ENCODE data around the gene ATP5F1E. TPM values are rescaled to one million over a fixed set of nuclear protein-coding genes. Genes with fewer than 3 reads are reported as not detected.

ATP5F1E gene
- total RNA-seq, 1 experiment from 2014 or later, result 181 TPM

DNA sequence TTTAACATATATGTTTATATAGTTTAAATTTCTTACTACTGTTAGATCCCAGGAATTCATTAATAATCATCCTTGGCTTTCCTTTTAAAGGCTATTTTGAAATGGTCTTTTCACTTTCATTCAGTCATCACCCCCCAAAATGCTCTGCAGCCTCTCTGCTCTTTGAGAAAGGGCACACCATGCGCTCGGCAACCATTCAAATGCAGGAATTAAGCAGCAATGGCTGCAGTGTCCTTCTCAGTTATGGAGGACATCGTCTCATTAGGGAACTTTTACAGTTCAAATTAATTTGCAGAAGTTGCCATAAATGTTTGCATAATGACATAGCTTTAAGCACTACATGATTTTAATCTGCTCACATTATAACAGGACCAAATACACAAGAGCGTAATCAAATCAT lies 6.6 kb downstream of the ATP5F1E start:
- no peak for DNase-seq
- no peaks in the 10 kb centered on the region for H3K27me3 Mint-ChIP-seq (ENCODE audit: insufficient read depth, unreplicated experiment)
- no peak overlapping the region for H3K4me3 Mint-ChIP-seq (ENCODE audit: unreplicated experiment)
- H3K4me3 ChIP-seq (ENCODE audit: low read depth, low read length), result no peak overlapping the region
- H3K27ac Mint-ChIP-seq (ENCODE audit: unreplicated experiment), result no peak overlapping the region
- TF ChIP-seq, protein P1, sequence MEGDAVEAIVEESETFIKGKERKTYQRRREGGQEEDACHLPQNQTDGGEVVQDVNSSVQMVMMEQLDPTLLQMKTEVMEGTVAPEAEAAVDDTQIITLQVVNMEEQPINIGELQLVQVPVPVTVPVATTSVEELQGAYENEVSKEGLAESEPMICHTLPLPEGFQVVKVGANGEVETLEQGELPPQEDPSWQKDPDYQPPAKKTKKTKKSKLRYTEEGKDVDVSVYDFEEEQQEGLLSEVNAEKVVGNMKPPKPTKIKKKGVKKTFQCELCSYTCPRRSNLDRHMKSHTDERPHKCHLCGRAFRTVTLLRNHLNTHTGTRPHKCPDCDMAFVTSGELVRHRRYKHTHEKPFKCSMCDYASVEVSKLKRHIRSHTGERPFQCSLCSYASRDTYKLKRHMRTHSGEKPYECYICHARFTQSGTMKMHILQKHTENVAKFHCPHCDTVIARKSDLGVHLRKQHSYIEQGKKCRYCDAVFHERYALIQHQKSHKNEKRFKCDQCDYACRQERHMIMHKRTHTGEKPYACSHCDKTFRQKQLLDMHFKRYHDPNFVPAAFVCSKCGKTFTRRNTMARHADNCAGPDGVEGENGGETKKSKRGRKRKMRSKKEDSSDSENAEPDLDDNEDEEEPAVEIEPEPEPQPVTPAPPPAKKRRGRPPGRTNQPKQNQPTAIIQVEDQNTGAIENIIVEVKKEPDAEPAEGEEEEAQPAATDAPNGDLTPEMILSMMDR (IDR thresholded peaks at IDR 0.05; ENCODE audit: insufficient read depth in 1 of 2, low read depth in 1 of 2, low read length in 1 of 2, severe bottlenecking in 1 of 2, unreplicated experiment in 1 of 2), result no peak
- ChIA-PET CTCF (no interaction called here), POLR2A (no interaction called here)
- peaks cover 9% of the 10 kb centered on the region for H3K36me3 ChIP-seq (ENCODE audit: control insufficient read depth, insufficient read depth, low read length)
- no peaks in the 10 kb centered on the region for H3K9me3 Mint-ChIP-seq (ENCODE audit: unreplicated experiment)
- H3K27me3 ChIP-seq (replicated peaks; ENCODE audit: control insufficient read depth, insufficient read depth, low read length), result no peaks in the 10 kb centered on the region
- H3K36me3 Mint-ChIP-seq (ENCODE audit: insufficient read depth, unreplicated experiment), result peaks cover 89% of the 10 kb centered on the region
- no peaks in the 10 kb centered on the region for H3K4me1 Mint-ChIP-seq (ENCODE audit: low read depth, unreplicated experiment)
- no TSS peak for BruUV-seq (replicated peaks)
- H3K9me3 ChIP-seq, result no peaks in the 10 kb centered on the region
- peaks cover 6% of the 10 kb centered on the region for H3K4me1 ChIP-seq
- intact Hi-C loops (cut with micrococcal nuclease; ENCODE audit: unreplicated experiment), result no loop called here

DNA sequence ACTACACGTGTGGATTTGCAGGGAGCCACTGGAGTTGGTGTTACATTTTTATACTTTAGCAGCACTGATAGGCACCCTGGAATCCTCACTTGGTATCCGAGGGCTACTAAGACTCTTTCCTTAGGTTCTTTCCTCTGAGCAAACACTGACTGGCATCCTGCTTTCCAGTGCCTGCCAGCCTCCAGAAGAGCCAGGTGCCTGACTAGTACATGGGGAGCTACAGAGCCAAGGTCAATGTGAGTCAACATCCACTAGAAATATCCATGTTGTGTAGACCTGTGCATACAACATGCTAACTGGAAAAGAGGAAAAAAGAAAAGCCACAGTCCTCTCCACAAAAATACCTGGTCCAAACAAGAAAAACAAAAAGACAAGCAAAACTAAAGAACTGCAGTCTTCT lies 7.0 kb downstream of the ATP5F1E start:
- Mint-ChIP-seq H3K4me1 (ENCODE audit: low read depth, unreplicated experiment) (no peaks in the 10 kb centered on the region), H3K27me3 (ENCODE audit: insufficient read depth, unreplicated experiment) (no peaks in the 10 kb centered on the region), H3K4me3 (ENCODE audit: unreplicated experiment) (no peak overlapping the region), H3K36me3 (ENCODE audit: insufficient read depth, unreplicated experiment) (peaks cover 85% of the 10 kb centered on the region), H3K9me3 (ENCODE audit: unreplicated experiment) (no peaks in the 10 kb centered on the region), H3K27ac (ENCODE audit: unreplicated experiment) (no peak overlapping the region)
- ChIA-PET POLR2A (interaction anchor here (0.7 kb wide), 1 partner anchor 539 kb away, joined by 4 read pairs; no protein-coding TSS in a partner anchor), CTCF (no interaction called here)
- intact Hi-C loops (cut with micrococcal nuclease; ENCODE audit: unreplicated experiment), result no loop called here
- Histone ChIP-seq H3K4me1 (peaks cover 2% of the 10 kb centered on the region), H3K9me3 (no peaks in the 10 kb centered on the region), H3K4me3 (ENCODE audit: low read depth, low read length) (no peak overlapping the region), H3K27me3 (replicated peaks; ENCODE audit: control insufficient read depth, insufficient read depth, low read length) (no peaks in the 10 kb centered on the region), H3K36me3 (ENCODE audit: control insufficient read depth, insufficient read depth, low read length) (peaks cover 9% of the 10 kb centered on the region)
- no TSS peak for BruUV-seq (replicated peaks)
- TF ChIP-seq, protein P1 (IDR thresholded peaks at IDR 0.05; ENCODE audit: insufficient read depth in 1 of 2, low read depth in 1 of 2, low read length in 1 of 2, severe bottlenecking in 1 of 2, unreplicated experiment in 1 of 2), result no peak
- no peak for DNase-seq

DNA sequence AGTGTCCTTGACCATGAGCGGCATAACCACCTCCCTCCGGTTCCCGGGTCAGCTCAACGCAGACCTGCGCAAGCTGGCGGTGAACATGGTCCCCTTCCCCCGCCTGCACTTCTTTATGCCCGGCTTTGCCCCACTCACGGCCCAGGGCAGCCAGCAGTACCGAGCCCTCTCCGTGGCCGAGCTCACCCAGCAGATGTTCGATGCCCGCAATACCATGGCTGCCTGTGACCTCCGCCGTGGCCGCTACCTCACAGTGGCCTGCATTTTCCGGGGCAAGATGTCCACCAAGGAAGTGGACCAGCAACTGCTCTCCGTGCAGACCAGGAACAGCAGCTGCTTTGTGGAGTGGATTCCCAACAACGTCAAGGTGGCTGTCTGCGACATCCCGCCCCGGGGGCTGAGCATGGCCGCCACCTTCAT lies 8.0 kb downstream of the ATP5F1E start:
- no TSS peak for BruUV-seq (replicated peaks)
- H3K36me3 ChIP-seq (ENCODE audit: control insufficient read depth, insufficient read depth, low read length), result peaks cover 9% of the 10 kb centered on the region

More for the DNA sequence above, 8.0 kb downstream of the ATP5F1E start:
- H3K4me3 ChIP-seq (ENCODE audit: low read depth, low read length), result no peak overlapping the region
- no peaks in the 10 kb centered on the region for H3K27me3 ChIP-seq (replicated peaks; ENCODE audit: control insufficient read depth, insufficient read depth, low read length)
- Mint-ChIP-seq H3K27me3 (ENCODE audit: insufficient read depth, unreplicated experiment) (no peaks in the 10 kb centered on the region), H3K27ac (ENCODE audit: unreplicated experiment) (peak overlapping the region; percentile 16), H3K4me1 (ENCODE audit: low read depth, unreplicated experiment) (no peaks in the 10 kb centered on the region), H3K9me3 (ENCODE audit: unreplicated experiment) (no peaks in the 10 kb centered on the region), H3K4me3 (ENCODE audit: unreplicated experiment) (no peak overlapping the region), H3K36me3 (ENCODE audit: insufficient read depth, unreplicated experiment) (peaks cover 75% of the 10 kb centered on the region)
- CTCF ChIA-PET, result no interaction called here
- intact Hi-C loops (cut with micrococcal nuclease; ENCODE audit: unreplicated experiment), result no loop called here
- H3K9me3 ChIP-seq, result no peaks in the 10 kb centered on the region
- TF ChIP-seq, protein P1 (IDR thresholded peaks at IDR 0.05; ENCODE audit: insufficient read depth in 1 of 2, low read depth in 1 of 2, low read length in 1 of 2, severe bottlenecking in 1 of 2, unreplicated experiment in 1 of 2), result no peak
- H3K4me1 ChIP-seq, result no peaks in the 10 kb centered on the region
- no peak for DNase-seq
- POLR2A ChIA-PET, result no interaction called here

All from Caco-2 (cell line).